GM12878 (cell line): ENCODE data around the gene CNKSR1. TPM values are rescaled to one million over a fixed set of nuclear protein-coding genes. Genes with fewer than 3 reads are reported as not detected.

ENCODE experiments used
- ATAC-seq: fragments of 200-7000 bp; cut with Tn5 transposase; 3 replicates; pipeline ENCODE4 v1.9.1; 2020; ENCODE audit warnings: mild to moderate bottlenecking, moderate library complexity
- BruUV-seq: library from RNA; stranded (reverse); fragments of 400-500 nt; replicated peaks from 2 replicates; lab custom pipeline; 2021; lab: Mats Ljungman, UMichigan
- CTCF ChIA-PET: fragments of 300-600 bp; sonication (Branson Sonifier 250); formaldehyde crosslinking; extraction: SDS; loops from one replicate; lab custom pipeline; 2021; ENCODE audit warnings: inconsistent platforms; lab: Yijun Ruan, JAX
- POLR2A ChIA-PET: fragments of 350-600 bp; formaldehyde crosslinking; extraction: SDS; loops from one replicate; lab custom pipeline; 2021; ENCODE audit warnings: inconsistent platforms; lab: Charles Lee
- RAD21 ChIA-PET: fragments of 300-600 bp; sonication (Branson Sonifier 250); formaldehyde crosslinking; loops from one replicate; lab custom pipeline; 2023; ENCODE audit warnings: antibody characterized with exemption; ENCODE audit not compliant: unreplicated experiment; lab: Charles Lee
- SMC1A ChIA-PET: fragments of 300-600 bp; sonication (Branson Sonifier 250); formaldehyde crosslinking; loops from one replicate; lab custom pipeline; 2023; ENCODE audit not compliant: unreplicated experiment, uncharacterized antibody; lab: Charles Lee
- DNase-seq: peaks from one replicate; pipeline ENCODE4 v3.0.0-alpha.2; 2011; ENCODE audit warnings: low read depth, low spot score
- FAIRE-seq: peaks from 3 replicates; lab custom pipeline; 2011; peaks lifted over from hg19 to GRCh38; lab: Jason Lieb, UNC
- H2AFZ ChIP-seq: 2 replicates; pipeline ENCODE4 v1.6.0; 2011; ENCODE audit warnings: low read depth, low read length, control low read depth; ENCODE audit not compliant: control insufficient read depth
- H3K27ac ChIP-seq: 2 replicates; pipeline ENCODE4 v1.5.1; 2011; ENCODE audit warnings: control low read depth; ENCODE audit not compliant: control insufficient read depth, insufficient read depth
- H3K27me3 ChIP-seq, 2 experiments: replicated peaks in 1 of 2; 2 replicates each; pipeline versions ENCODE4 v1.6.0 to v1.6.1; 2011; ENCODE audit warnings: low read length in 1 of 2; ENCODE audit not compliant: control insufficient read depth in 2 of 2, insufficient read depth in 2 of 2
- H3K36me3 ChIP-seq, 2 experiments: 2 replicates each; pipeline ENCODE4 v1.5.1; 2011; ENCODE audit warnings: low read length in 1 of 2; ENCODE audit not compliant: control insufficient read depth in 2 of 2, insufficient read depth in 2 of 2
- H3K4me1 ChIP-seq: 2 replicates; pipeline ENCODE4 v1.6.1; 2011; ENCODE audit warnings: mild to moderate bottlenecking, low read length, moderate library complexity, mixed read lengths; ENCODE audit not compliant: control insufficient read depth, insufficient read depth
- H3K4me2 ChIP-seq: 2 replicates; pipeline ENCODE4 v1.6.0; 2011; ENCODE audit warnings: control low read depth; ENCODE audit not compliant: control insufficient read depth, insufficient read depth
- H3K4me3 ChIP-seq: fragments of 200-600 bp; sonication (generic); 2 replicates; pipeline ENCODE4 v1.5.1; 2016
- H3K79me2 ChIP-seq: 2 replicates; pipeline ENCODE4 v1.6.0; 2011; ENCODE audit warnings: low read length; ENCODE audit not compliant: control insufficient read depth, insufficient read depth
- H3K9ac ChIP-seq: 2 replicates; pipeline ENCODE4 v1.8.0; 2011; ENCODE audit warnings: low read length, control low read depth, mixed read lengths; ENCODE audit not compliant: control insufficient read depth, insufficient read depth
- H3K9me3 ChIP-seq: replicated peaks from 3 replicates; pipeline ENCODE4 v1.5.1; 2011; ENCODE audit warnings: mild to moderate bottlenecking, low read length; ENCODE audit not compliant: control insufficient read depth, insufficient read depth
- H4K20me1 ChIP-seq: 2 replicates; pipeline ENCODE4 v1.6.0; 2011; ENCODE audit not compliant: control insufficient read depth, insufficient read depth
- CEBPZ ChIP-seq: fragments of 150-350 bp; IDR thresholded peaks from 2 replicates; pipeline ENCODE4 v1.6.1; 2016; ENCODE audit warnings: low read depth, low read length
- ETV6 ChIP-seq, 2 experiments: fragments of 450-650 bp in 1 of 2; IDR thresholded peaks in 1 of 2; conservative IDR thresholded peaks in 1 of 2; 2 replicates each; pipeline ENCODE4 v1.6.1; 2014; ENCODE audit warnings: antibody characterized with exemption in 1 of 2, borderline replicate concordance in 1 of 2, low read depth in 1 of 2, mild to moderate bottlenecking in 1 of 2, moderate library complexity in 1 of 2
- HSF1 ChIP-seq: fragments of 150-350 bp; IDR thresholded peaks from 2 replicates; pipeline ENCODE4 v1.6.1; 2014; ENCODE audit warnings: mild to moderate bottlenecking, low read depth, low read length
- IRF3 ChIP-seq: fragments of 450-650 bp; IDR thresholded peaks from 2 replicates; pipeline ENCODE4 v1.6.1; 2014; ENCODE audit warnings: mild to moderate bottlenecking
- JUNB ChIP-seq: IDR thresholded peaks from 2 replicates; pipeline ENCODE4 v1.6.1; 2016; ENCODE audit warnings: antibody characterized with exemption, mild to moderate bottlenecking
- MAX ChIP-seq: IDR thresholded peaks from 2 replicates; pipeline ENCODE4 v1.6.1; 2012; ENCODE audit warnings: low read depth, low read length, improper control_type of control experiment
- RBBP5 ChIP-seq: fragments of 200-600 bp; sonication (generic); conservative IDR thresholded peaks from 2 replicates; pipeline ENCODE4 v1.6.1; 2016
- RELB ChIP-seq: fragments of 450-650 bp; IDR thresholded peaks from 2 replicates; pipeline ENCODE4 v1.6.1; 2017; ENCODE audit warnings: low read depth, mild to moderate bottlenecking, moderate library complexity
- SP1 ChIP-seq: IDR thresholded peaks from one replicate; pipeline ENCODE4 v1.6.1; 2011; ENCODE audit warnings: low read depth, low read length
- SREBF2 ChIP-seq: IDR thresholded peaks from 2 replicates; pipeline ENCODE4 v1.6.1; 2012; ENCODE audit warnings: mild to moderate bottlenecking, low read length
- USF2 ChIP-seq: IDR thresholded peaks from 2 replicates; pipeline ENCODE4 v1.6.1; 2011; ENCODE audit warnings: low read depth, low read length, improper control_type of control experiment, borderline replicate concordance
- WGBS: methylation state at CpG from one replicate; pipeline ENCODE4 v1.1.6; 2016; ENCODE audit warnings: low lambda C conversion rate; ENCODE audit not compliant: insufficient replicate concordance, insufficient coverage; ENCODE audit errors: missing lambda C conversion rate; 5-methylcytosine and 5-hydroxymethylcytosine counted together
- in situ Hi-C: fragments of 300-500 bp; cut with MboI; formaldehyde crosslinking; loops from 9 replicates; pipeline ENCODE4 v1.14.3; 2018; ENCODE audit warnings: mixed read lengths
- intact Hi-C: fragments of 100-400 bp; cut with micrococcal nuclease; formaldehyde crosslinking; loops from one replicate; pipeline ENCODE4 v1.14.2; 2022; ENCODE audit not compliant: unreplicated experiment
- polyA plus RNA-seq, 11 experiments: library from polyadenylated mRNA; depleted of rRNA in 4 of 11; unstranded in 6 of 11; stranded (reverse) in 5 of 11; fragments of >200 nt; fragmentation: Nextera tagmentation in 4 of 11; fragmentation: Illumina TruSeq in 1 of 11; extraction: Ambion mirVana in 4 of 11; extraction: Trizol in 1 of 11; gene quantifications; 1 replicate in 1 of 11; 2 replicates in 10 of 11; pipeline versions ENCODE4 v1.2.1 to v1.2.3, GENCODE V29; 2011 to 2016; ENCODE audit warnings: inconsistent platforms in 2 of 11, missing spikeins in 2 of 11, low read depth in 1 of 11
- total RNA-seq, 4 experiments: library from RNA; depleted of rRNA in 3 of 4; stranded (reverse); fragments of >200 nt in 3 of 4; fragmentation: Illumina TruSeq in 1 of 4; extraction: Trizol in 1 of 4; gene quantifications; 2 replicates each; pipeline versions ENCODE4 v1.2.1 to v1.2.3, GENCODE V29; 2013 to 2021

Gene CNKSR1
- total and polyA plus RNA-seq, 10 of the 15 experiments (the other 5 are each of a cell fraction or from before 2014, with no cell fraction given), result 0.06 to 1.2 (median 0.86) TPM

- TF ChIP-seq MAX (no peak), ETV6 (conservative IDR thresholded peaks at IDR 0.05 in 1 of 2, IDR thresholded peaks at IDR 0.05 in 1 of 2; ENCODE audit: borderline replicate concordance in 1 of 2, low read depth in 1 of 2) (no peak), SREBF2 (no peak), HSF1 (no peak)
Observed at GRCh38 chr1:26158271-26158907, 18.9 kb upstream of the CNKSR1 start (continued).

GRCh38 chr1:26158908-26159742, 18.2 kb upstream of the CNKSR1 start, which contains the start of gene FAM110D:
Gene FAM110D, plus strand, starts transcription at chr1:26159079. Its CDS starts 2,213 bp downstream, at chr1:26161292.
- SMC1A ChIA-PET, result no interaction called here
- Histone ChIP-seq H3K4me2 (no peak within 1 kb of the TSS), H3K9ac (no peak within 1 kb of the TSS), H4K20me1 (no peaks in the 10 kb centered on the region), H3K4me3 (no peak within 1 kb of the TSS), H3K79me2 (no peaks in the 10 kb centered on the region), H3K36me3 (no peaks in the 10 kb centered on the region), H2AFZ (no peak within 1 kb of the TSS), H3K4me1 (no peaks in the 10 kb centered on the region), H3K27me3 (peaks cover 5 to 22% of the 10 kb centered on the region in 2 experiments), H3K27ac (no peak within 1 kb of the TSS), H3K9me3 (no peaks in the 10 kb centered on the region; the same call in 2 of the 3 replicates)
- no peak for FAIRE-seq
- POLR2A ChIA-PET, result no interaction called here
- 6% methylated on average over 6 of the region's 6 CpGs for WGBS
- TF ChIP-seq RBBP5 (no peak), USF2 (no peak), IRF3 (no peak), JUNB (no peak), SP1 (no peak), CEBPZ (no peak), RELB (no peak)
- no TSS peak for BruUV-seq
- CTCF ChIA-PET, result no interaction called here
- DNase-seq, result no peak
- intact Hi-C loops, result no loop called here
- in situ Hi-C loops, result no loop called here
- ATAC-seq, result no peak
- RAD21 ChIA-PET, result no interaction called here
